ENCODE measurements around the gene NPHP4.
"Not testable (repeated sequence)": the region's sequence is repeated elsewhere in the genome, so short reads cannot be mapped to it uniquely, and the experiment has no call there.

The NPHP4 gene

GRCh38 chr1:5926686-5927435, 65.4 kb downstream of the NPHP4 start:
- DNase-seq = no peak

GRCh38 chr1:5922700-5923330, 69.4 kb downstream of the NPHP4 start:
- DNase-seq = not testable (repeated sequence)

- DNase-seq = no peak
Measured at GRCh38 chr1:5921671-5922070, 70.6 kb downstream of the NPHP4 start.

GRCh38 chr1:5921129-5921528, 71.1 kb downstream of the NPHP4 start:
- no peak for DNase-seq

GRCh38 chr1:5920201-5920600, 72.0 kb downstream of the NPHP4 start:
- DNase-seq = no peak

- DNase-seq = no peak
Measured at GRCh38 chr1:5918275-5918649, 74.0 kb downstream of the NPHP4 start.

- DNase-seq = no peak
Measured at GRCh38 chr1:5917591-5918274, 74.5 kb downstream of the NPHP4 start.

GRCh38 chr1:5917281-5917590, 75.0 kb downstream of the NPHP4 start:
- no peak for DNase-seq

GRCh38 chr1:5916572-5917280, 75.5 kb downstream of the NPHP4 start:
- no peak for DNase-seq

- peak; percentile 24 to 58 for DNase-seq
Measured at GRCh38 chr1:5915587-5916571, 76.3 kb downstream of the NPHP4 start.

GRCh38 chr1:5914676-5915365, 77.4 kb downstream of the NPHP4 start:
- no peak for DNase-seq

GRCh38 chr1:5913876-5914275, 78.3 kb downstream of the NPHP4 start:
- no peak for DNase-seq

GRCh38 chr1:5913078-5913845, 79.0 kb downstream of the NPHP4 start:
- no peak for DNase-seq

- DNase-seq = no peak
Measured at GRCh38 chr1:5911871-5912271, 80.4 kb downstream of the NPHP4 start.

GRCh38 chr1:5911157-5911556, 81.1 kb downstream of the NPHP4 start:
- DNase-seq = no peak

GRCh38 chr1:5910666-5911065, 81.6 kb downstream of the NPHP4 start:
- no peak for DNase-seq

- no peak for DNase-seq
Measured at GRCh38 chr1:5910276-5910620, 82.0 kb downstream of the NPHP4 start.

GRCh38 chr1:5909576-5910275, 82.5 kb downstream of the NPHP4 start:
- DNase-seq = no peak

- no peak for DNase-seq
Measured at GRCh38 chr1:5908461-5909375, 83.5 kb downstream of the NPHP4 start.

All from inflammatory macrophage treated with lipopolysaccharide for 1 hour (primary cell).